ENCODE measurements around the gene NOTCH4.
"Not testable (repeated sequence)": the region's sequence is repeated elsewhere in the genome, so short reads cannot be mapped to it uniquely, and the experiment has no call there.

The NOTCH4 gene

DNA sequence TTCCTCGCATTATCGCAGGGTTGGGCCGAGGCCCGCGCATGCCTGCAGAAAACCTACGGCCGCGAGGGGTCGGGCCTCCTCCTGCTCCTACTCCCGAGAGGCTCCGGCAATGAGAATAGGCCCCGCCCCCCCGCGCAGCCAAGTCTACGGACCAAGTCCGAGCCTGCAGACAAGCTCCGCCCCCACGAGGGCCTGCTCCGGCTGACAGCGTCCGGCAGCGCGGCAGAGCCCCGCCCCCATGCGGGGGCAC is 28.3 kb downstream of the NOTCH4 start:
- no peak overlapping the region for H3K4me3 ChIP-seq (ENCODE audit: low read depth, low read length)
- no peak for TF ChIP-seq POLR2A (IDR thresholded peaks at IDR 0.05; ENCODE audit: extremely low read depth, insufficient read length)
- TF ChIP-seq, protein P1, sequence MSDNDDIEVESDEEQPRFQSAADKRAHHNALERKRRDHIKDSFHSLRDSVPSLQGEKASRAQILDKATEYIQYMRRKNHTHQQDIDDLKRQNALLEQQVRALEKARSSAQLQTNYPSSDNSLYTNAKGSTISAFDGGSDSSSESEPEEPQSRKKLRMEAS (IDR thresholded peaks at IDR 0.05; ENCODE audit: low read depth, low read length) = no peak
- no peak for TF ChIP-seq MYC (IDR thresholded peaks at IDR 0.05; ENCODE audit: low read depth, low read length)
- TF ChIP-seq, protein P2, sequence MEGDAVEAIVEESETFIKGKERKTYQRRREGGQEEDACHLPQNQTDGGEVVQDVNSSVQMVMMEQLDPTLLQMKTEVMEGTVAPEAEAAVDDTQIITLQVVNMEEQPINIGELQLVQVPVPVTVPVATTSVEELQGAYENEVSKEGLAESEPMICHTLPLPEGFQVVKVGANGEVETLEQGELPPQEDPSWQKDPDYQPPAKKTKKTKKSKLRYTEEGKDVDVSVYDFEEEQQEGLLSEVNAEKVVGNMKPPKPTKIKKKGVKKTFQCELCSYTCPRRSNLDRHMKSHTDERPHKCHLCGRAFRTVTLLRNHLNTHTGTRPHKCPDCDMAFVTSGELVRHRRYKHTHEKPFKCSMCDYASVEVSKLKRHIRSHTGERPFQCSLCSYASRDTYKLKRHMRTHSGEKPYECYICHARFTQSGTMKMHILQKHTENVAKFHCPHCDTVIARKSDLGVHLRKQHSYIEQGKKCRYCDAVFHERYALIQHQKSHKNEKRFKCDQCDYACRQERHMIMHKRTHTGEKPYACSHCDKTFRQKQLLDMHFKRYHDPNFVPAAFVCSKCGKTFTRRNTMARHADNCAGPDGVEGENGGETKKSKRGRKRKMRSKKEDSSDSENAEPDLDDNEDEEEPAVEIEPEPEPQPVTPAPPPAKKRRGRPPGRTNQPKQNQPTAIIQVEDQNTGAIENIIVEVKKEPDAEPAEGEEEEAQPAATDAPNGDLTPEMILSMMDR (IDR thresholded peaks at IDR 0.05; ENCODE audit: low read depth, low read length) = no peak
- peak; percentile 100 for DNase-seq (ENCODE audit: low read depth)

DNA sequence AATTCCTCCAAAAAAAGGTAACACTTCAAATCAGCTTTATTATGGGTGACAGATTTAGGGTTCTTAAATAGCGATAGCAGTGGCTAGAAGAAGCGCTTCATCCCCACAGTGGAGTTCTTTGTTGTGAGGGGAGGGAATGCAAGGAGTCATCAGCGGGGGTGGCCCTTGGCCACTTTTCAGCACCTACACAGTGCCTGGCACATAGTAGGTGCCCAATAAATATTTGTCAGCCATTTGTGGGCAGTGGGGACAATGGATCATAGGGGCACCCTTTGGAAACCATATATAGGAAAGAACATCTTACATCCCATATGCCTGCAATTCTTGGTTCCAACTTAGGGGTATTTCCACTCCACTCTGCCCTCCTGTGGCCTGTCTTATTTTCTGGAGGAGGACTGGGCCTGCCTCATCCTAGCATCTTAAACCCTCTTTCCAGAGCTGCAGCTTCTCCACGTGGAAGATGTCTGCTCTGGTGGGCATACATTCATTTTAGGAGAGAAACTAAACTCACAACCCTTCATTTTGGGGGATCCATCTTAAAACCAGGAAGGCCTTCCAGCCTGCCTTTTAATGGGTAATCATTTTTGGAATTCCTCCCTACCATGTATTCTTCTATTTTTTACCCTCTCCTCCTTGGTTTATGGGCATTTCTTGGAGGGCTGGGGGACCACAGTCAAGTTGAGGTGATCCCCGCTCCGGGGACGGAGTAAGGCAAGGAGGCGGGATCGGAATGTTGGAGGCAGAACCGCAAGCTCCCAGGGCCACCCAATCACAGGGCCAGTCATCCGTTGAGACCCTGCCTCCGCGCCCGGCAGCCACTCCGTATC is 28.8 kb downstream of the NOTCH4 start:
- peak; percentile 69 for TF ChIP-seq POLR2A (IDR thresholded peaks at IDR 0.05; ENCODE audit: extremely low read depth, insufficient read length)
- TF ChIP-seq, protein P2 (IDR thresholded peaks at IDR 0.05; ENCODE audit: low read depth, low read length) = peak; percentile 53
- TF ChIP-seq MYC (IDR thresholded peaks at IDR 0.05; ENCODE audit: low read depth, low read length) = no peak; the same call in 1 of the 2 replicates
- peak; percentile 76 for DNase-seq (ENCODE audit: low read depth)
- H3K4me3 ChIP-seq (ENCODE audit: low read depth, low read length) = peak overlapping the region; percentile 68

DNA sequence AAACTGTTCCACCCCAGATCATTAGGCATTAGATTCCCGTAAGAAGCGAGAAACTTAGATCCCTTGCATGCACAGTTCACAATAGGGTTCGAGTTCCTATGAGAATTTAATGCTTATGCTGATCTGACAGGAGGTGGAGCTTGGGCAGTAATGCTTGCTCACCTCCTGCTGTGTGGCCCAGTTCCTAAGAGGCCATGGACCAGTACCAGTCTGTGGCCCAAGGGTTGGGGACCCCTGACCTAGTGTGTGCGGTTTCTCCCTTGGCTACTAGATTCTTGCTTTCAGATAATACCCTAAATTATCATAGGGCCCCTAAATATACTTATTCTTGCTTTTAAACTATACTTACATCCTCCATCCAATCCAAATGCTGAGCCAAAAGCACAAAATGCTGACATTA is 29.5 kb downstream of the NOTCH4 start:
- peak overlapping the region; percentile 8 for H3K4me3 ChIP-seq (ENCODE audit: low read depth, low read length)
- no peak for DNase-seq (ENCODE audit: low read depth)
- no peak for TF ChIP-seq POLR2A (IDR thresholded peaks at IDR 0.05; ENCODE audit: extremely low read depth, insufficient read length)
- TF ChIP-seq MYC (IDR thresholded peaks at IDR 0.05; ENCODE audit: low read depth, low read length) = no peak
- TF ChIP-seq, protein P2 (IDR thresholded peaks at IDR 0.05; ENCODE audit: low read depth, low read length) = no peak
- TF ChIP-seq, protein P1 (IDR thresholded peaks at IDR 0.05; ENCODE audit: low read depth, low read length) = no peak

DNA sequence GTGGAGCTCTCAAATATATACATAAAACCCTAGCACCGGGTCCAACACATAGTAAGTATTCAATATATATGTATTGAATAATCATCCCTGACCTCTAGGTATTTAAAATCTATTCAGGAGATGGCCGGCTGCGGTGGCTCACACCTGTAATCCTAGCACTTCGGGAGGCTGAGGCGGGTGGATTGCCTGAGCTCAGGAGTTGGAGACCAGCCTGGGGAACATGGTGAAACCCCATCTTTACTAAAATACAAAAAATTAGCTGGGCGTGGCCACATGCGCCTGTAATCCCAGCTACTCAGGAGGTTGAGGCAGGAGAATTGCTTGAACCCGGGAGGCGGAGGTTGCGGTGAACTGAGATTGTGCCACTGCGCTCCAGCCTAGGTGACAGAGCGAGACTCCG is 30.8 kb downstream of the NOTCH4 start:
- peak overlapping the region; percentile 65 for H3K4me3 ChIP-seq (ENCODE audit: low read depth, low read length)

DNA sequence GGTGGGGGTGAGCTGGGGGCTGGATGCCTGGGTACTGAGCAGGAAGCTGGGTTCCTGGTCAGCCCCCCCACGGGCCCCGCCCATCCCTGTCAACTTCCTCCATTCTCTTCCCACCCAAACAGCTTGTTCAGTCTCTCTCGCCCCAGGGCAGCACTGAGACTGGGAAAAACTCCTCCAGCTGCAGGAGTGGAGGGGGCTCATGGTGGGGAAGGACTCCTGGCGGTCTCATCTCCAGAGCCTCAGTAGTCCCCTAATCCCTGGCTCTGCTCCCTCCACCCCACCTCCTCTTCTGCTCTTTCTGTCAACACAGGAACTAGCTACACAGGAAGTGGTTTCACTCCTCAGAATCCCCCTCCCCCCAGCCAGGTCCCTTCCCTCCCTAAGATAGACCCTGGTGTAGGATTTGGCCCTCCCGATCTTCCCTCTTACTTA is 31.2 kb downstream of the NOTCH4 start, which contains the start of gene GPSM3:
Gene GPSM3, minus strand, starts transcription at position 36 of the 432 bp plus-strand sequence. CDS start 130 bp downstream, outside the sequence.
- TF ChIP-seq, protein P2 (IDR thresholded peaks at IDR 0.05; ENCODE audit: low read depth, low read length) = no peak
- TF ChIP-seq POLR2A (IDR thresholded peaks at IDR 0.05; ENCODE audit: extremely low read depth, insufficient read length) = peak; percentile 59
- peak within 1 kb of the TSS; percentile 65 for H3K4me3 ChIP-seq (ENCODE audit: low read depth, low read length)
- DNase-seq (ENCODE audit: low read depth) = peak; percentile 91

More for the DNA sequence above, 30.8 kb downstream of the NOTCH4 start:
- DNase-seq (ENCODE audit: low read depth) = not testable (repeated sequence)

DNA sequence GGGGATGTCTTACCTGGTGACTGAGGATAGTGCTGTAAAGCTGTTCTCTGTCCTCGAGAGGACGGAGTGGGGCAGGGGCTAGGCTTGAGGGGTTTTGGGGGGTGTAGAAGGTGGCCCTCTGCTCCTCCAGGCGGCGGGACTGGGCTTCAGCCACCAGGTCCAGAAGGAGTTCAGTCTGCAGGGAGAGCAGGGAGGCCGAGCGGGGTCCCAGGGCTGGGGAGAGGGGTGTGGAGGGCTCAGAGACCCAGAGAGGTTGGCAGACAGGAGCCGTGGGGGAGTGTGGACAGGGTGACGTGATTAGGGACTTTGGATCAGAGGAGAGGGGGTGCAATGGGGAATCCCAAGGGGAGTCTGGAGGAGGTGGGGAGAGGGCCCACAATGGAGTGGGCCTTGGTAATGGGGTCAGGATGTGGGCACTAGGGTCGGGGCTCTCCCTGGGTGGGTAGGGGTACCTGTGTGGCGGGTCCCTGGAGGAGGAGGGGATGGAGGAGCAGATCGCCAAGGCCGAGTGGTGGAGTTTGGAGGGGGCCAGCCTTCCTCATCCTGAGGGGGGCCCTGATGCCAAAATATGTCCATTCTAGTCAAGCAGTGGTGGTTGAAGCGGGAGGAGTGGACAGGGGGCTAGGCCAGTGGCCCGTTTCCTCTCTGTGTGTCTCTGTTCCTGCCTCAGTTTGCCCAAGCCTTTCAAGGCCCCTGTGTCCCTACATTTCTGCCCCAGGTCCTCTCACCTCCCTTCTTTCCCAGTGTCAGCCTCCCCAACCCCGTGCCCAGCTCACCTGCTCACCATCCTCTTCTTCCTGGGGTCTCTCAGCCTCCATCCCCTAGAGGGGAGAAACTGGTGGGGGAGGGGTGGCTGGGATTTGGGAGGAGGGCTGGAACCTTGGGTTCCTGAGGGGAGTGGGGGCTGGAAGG is 31.9 kb downstream of the NOTCH4 start:
- TF ChIP-seq MYC (IDR thresholded peaks at IDR 0.05; ENCODE audit: low read depth, low read length) (no peak), POLR2A (IDR thresholded peaks at IDR 0.05; ENCODE audit: extremely low read depth, insufficient read length) (no peak)
- TF ChIP-seq, protein P2 (IDR thresholded peaks at IDR 0.05; ENCODE audit: low read depth, low read length) = no peak
- TF ChIP-seq, protein P1 (IDR thresholded peaks at IDR 0.05; ENCODE audit: low read depth, low read length) = no peak
- DNase-seq (ENCODE audit: low read depth) = no peak
- peak overlapping the region; percentile 65 for H3K4me3 ChIP-seq (ENCODE audit: low read depth, low read length)
